PC-3 (cell line): Measurements from ENCODE around the gene NEGR1. TPM values are rescaled to one million over a fixed set of nuclear protein-coding genes. Genes with fewer than 3 reads are reported as not detected.
A peak's percentile ranks its signal among the peaks of the same experiment; 100 is the strongest.

ENCODE experiments used
- ATAC-seq: fragments of 200-7000 bp; cut with Tn5 transposase; 2 replicates; pipeline ENCODE4 v1.9.1; 2020; ENCODE audit warnings: mild to moderate bottlenecking, moderate library complexity
- BruUV-seq: library from RNA; stranded (reverse); fragments of 400-500 nt; replicated peaks from 2 replicates; lab custom pipeline; 2021; lab: Mats Ljungman, UMichigan
- CTCF ChIA-PET: fragments of 300-600 bp; sonication (Branson Sonifier 250); formaldehyde crosslinking; loops from one replicate; lab custom pipeline; 2022; ENCODE audit warnings: antibody characterized with exemption; lab: Charles Lee
- POLR2A ChIA-PET: fragments of 300-600 bp; sonication (Branson Sonifier 250); formaldehyde crosslinking; loops from one replicate; lab custom pipeline; 2022; ENCODE audit warnings: antibody characterized with exemption; ENCODE audit not compliant: unreplicated experiment; lab: Charles Lee
- DNase-seq: peaks from one replicate; pipeline ENCODE4 v3.0.0-alpha.2; 2015
- H2AFZ ChIP-seq: fragments of 300-600 bp; sonication (generic); 2 replicates; pipeline ENCODE4 v1.6.0; 2016; ENCODE audit warnings: antibody characterized with exemption, low read length
- H3F3A ChIP-seq: fragments of 300-600 bp; sonication (generic); one replicate; pipeline ENCODE4 v1.6.0; 2017; ENCODE audit warnings: antibody characterized with exemption, low read length, control low read depth, mild to moderate bottlenecking; ENCODE audit not compliant: unreplicated experiment
- H3K27ac ChIP-seq: fragments of 300-600 bp; sonication (generic); 2 replicates; pipeline ENCODE4 v1.5.1; 2016; ENCODE audit warnings: mild to moderate bottlenecking, low read length
- H3K27me3 ChIP-seq: fragments of 300-600 bp; sonication (generic); 2 replicates; pipeline ENCODE4 v1.6.1; 2016; ENCODE audit warnings: low read length, mixed read lengths
- H3K36me3 ChIP-seq: fragments of 300-600 bp; sonication (generic); 2 replicates; pipeline ENCODE4 v1.6.1; 2016; ENCODE audit warnings: low read depth, mixed run types, low read length, mixed read lengths
- H3K4me1 ChIP-seq: fragments of 300-600 bp; sonication (generic); 2 replicates; pipeline ENCODE4 v1.5.1; 2016; ENCODE audit warnings: low read length; ENCODE audit not compliant: insufficient read depth
- H3K4me2 ChIP-seq: fragments of 300-600 bp; sonication (generic); 2 replicates; pipeline ENCODE4 v1.6.0; 2016; ENCODE audit warnings: low read length
- H3K4me3 ChIP-seq: fragments of 300-600 bp; sonication (generic); 2 replicates; pipeline ENCODE4 v1.5.1; 2016; ENCODE audit warnings: mild to moderate bottlenecking, low read length, mixed read lengths
- H3K79me2 ChIP-seq: fragments of 300-600 bp; sonication (generic); 2 replicates; pipeline ENCODE4 v1.6.1; 2017; ENCODE audit warnings: low read length, mixed read lengths
- H3K9ac ChIP-seq: fragments of 300-600 bp; sonication (generic); 2 replicates; pipeline ENCODE4 v1.6.0; 2016; ENCODE audit warnings: mild to moderate bottlenecking, low read length
- H3K9me2 ChIP-seq: fragments of 300-600 bp; sonication (generic); replicated peaks from 2 replicates; pipeline ENCODE4 v1.6.1; 2016; ENCODE audit warnings: mixed run types, low read length, mixed read lengths
- H3K9me3 ChIP-seq: fragments of 300-600 bp; sonication (generic); 2 replicates; pipeline ENCODE4 v1.6.1; 2016; ENCODE audit warnings: low read length, mixed read lengths
- H4K20me1 ChIP-seq: fragments of 300-600 bp; sonication (generic); 2 replicates; pipeline ENCODE4 v1.6.1; 2016; ENCODE audit warnings: low read length, mixed read lengths
- CTCF ChIP-seq: fragments of 300-600 bp; sonication (generic); conservative IDR thresholded peaks from 2 replicates; pipeline ENCODE4 v1.5.1; 2017; ENCODE audit warnings: antibody characterized with exemption, low read depth, mild to moderate bottlenecking, low read length
- EZH2 ChIP-seq: fragments of 300-600 bp; sonication (generic); IDR thresholded peaks from one replicate; pipeline ENCODE4 v1.6.1; 2017; ENCODE audit warnings: antibody characterized with exemption, mild to moderate bottlenecking, low read length; ENCODE audit not compliant: unreplicated experiment
- EZH2phosphoT487 ChIP-seq: fragments of 300-600 bp; sonication (generic); IDR thresholded peaks from 2 replicates; pipeline ENCODE4 v1.6.1; 2018; ENCODE audit warnings: mild to moderate bottlenecking, antibody characterized with exemption, low read length, borderline replicate concordance
- intact Hi-C: fragments of 100-400 bp; cut with micrococcal nuclease; formaldehyde crosslinking; loops from 2 replicates; pipeline ENCODE4 v1.9.0; 2023
- total RNA-seq: library from RNA; depleted of rRNA; stranded (reverse); fragments of >200 nt; gene quantifications from 2 replicates; pipeline ENCODE4 v1.2.3, GENCODE V29; 2014

NEGR1 gene
- total RNA-seq, 1 experiment from 2014 or later: 3.4 TPM

GRCh38 chr1:71498542-71498941, 783.8 kb downstream of the NEGR1 start:
- Histone ChIP-seq H3K4me1 (no peaks in the 10 kb centered on the region), H3K9me3 (no peaks in the 10 kb centered on the region), H2AFZ (no peak overlapping the region), H3K4me3 (no peak overlapping the region), H3K9me2 (no peaks in the 10 kb centered on the region), H3K36me3 (no peaks in the 10 kb centered on the region), H4K20me1 (no peaks in the 10 kb centered on the region), H3F3A (no peaks in the 10 kb centered on the region), H3K4me2 (no peak overlapping the region), H3K27me3 (no peaks in the 10 kb centered on the region), H3K79me2 (no peaks in the 10 kb centered on the region), H3K27ac (no peak overlapping the region), H3K9ac (no peak overlapping the region)
- TF ChIP-seq CTCF (no peak), EZH2phosphoT487 (no peak), EZH2 (no peak)
- POLR2A ChIA-PET: no interaction called here
- no TSS peak for BruUV-seq
- intact Hi-C loops: no loop called here
- ATAC-seq: no peak
- CTCF ChIA-PET: no interaction called here
- no peak for DNase-seq

- H3K4me2 ChIP-seq: no peak overlapping the region
- H3K27me3 ChIP-seq: no peaks in the 10 kb centered on the region
- ATAC-seq: no peak; the same call in 1 of the 2 replicates
- no peaks in the 10 kb centered on the region for H3K36me3 ChIP-seq
- no peaks in the 10 kb centered on the region for H3F3A ChIP-seq
- no peak overlapping the region for H3K27ac ChIP-seq
- H2AFZ ChIP-seq: no peak overlapping the region
- BruUV-seq: no TSS peak
- ChIA-PET POLR2A (no interaction called here), CTCF (no interaction called here)
- no peaks in the 10 kb centered on the region for H3K79me2 ChIP-seq
- no peaks in the 10 kb centered on the region for H3K9me2 ChIP-seq
- DNase-seq: peak; percentile 27
- peaks cover 2% of the 10 kb centered on the region; the same call in 1 of the 2 replicates for H3K4me1 ChIP-seq
- intact Hi-C loops: no loop called here
- no peak overlapping the region for H3K4me3 ChIP-seq
- no peaks in the 10 kb centered on the region for H3K9me3 ChIP-seq
- TF ChIP-seq CTCF: no peak
- no peak for TF ChIP-seq EZH2phosphoT487
- no peak for TF ChIP-seq EZH2
- H3K9ac ChIP-seq: no peak overlapping the region
- H4K20me1 ChIP-seq: no peaks in the 10 kb centered on the region
These were observed 788.2 kb downstream of the NEGR1 start for GRCh38 chr1:71494163-71494562.

GRCh38 chr1:71492298-71493041, 789.9 kb downstream of the NEGR1 start:
- DNase-seq: no peak
- Histone ChIP-seq H3K4me1 (peaks cover 7% of the 10 kb centered on the region; the same call in 1 of the 2 replicates), H3K4me2 (no peak overlapping the region), H3K27me3 (no peaks in the 10 kb centered on the region), H3K4me3 (no peak overlapping the region), H3K36me3 (no peaks in the 10 kb centered on the region), H3K9me2 (no peaks in the 10 kb centered on the region), H2AFZ (no peak overlapping the region), H3K9me3 (no peaks in the 10 kb centered on the region), H3K27ac (no peak overlapping the region), H4K20me1 (no peaks in the 10 kb centered on the region), H3K9ac (no peak overlapping the region), H3F3A (no peaks in the 10 kb centered on the region), H3K79me2 (no peaks in the 10 kb centered on the region)
- intact Hi-C loops: no loop called here
- no peak for ATAC-seq
- BruUV-seq: no TSS peak
- TF ChIP-seq EZH2 (no peak), EZH2phosphoT487 (no peak), CTCF (no peak)
- CTCF ChIA-PET: no interaction called here
- POLR2A ChIA-PET: interaction anchor here (0.6 kb wide), 1 partner anchor 55 kb away, joined by 7 read pairs; no protein-coding TSS in a partner anchor
